Thoracic aorta (tissue), 2 donors: ENCODE data around the gene ZMYND8. TPM values are rescaled to one million over a fixed set of nuclear protein-coding genes. Genes with fewer than 3 reads are reported as not detected.

ENCODE experiments used
- ATAC-seq: fragments of 150-250 bp; one replicate; pipeline ENCODE4 v1.8.0; 2017; ENCODE audit warnings: low read depth; ENCODE audit not compliant: insufficient number of reproducible peaks, low FRiP score
- DNase-seq: peaks from one replicate; pipeline ENCODE4 v3.0.0-alpha.2; 2020; ENCODE audit warnings: low spot score
- H3K27ac ChIP-seq, 2 donors: fragments of 200-600 bp; sonication (generic); 1 replicate in 1 of 2; 2 replicates in 1 of 2; pipeline ENCODE4 v1.5.1; 2016; ENCODE audit warnings: mild to moderate bottlenecking in 2 of 2, moderate library complexity in 2 of 2
- H3K27me3 ChIP-seq: fragments of 200-600 bp; sonication (generic); replicated peaks from 2 replicates; pipeline ENCODE4 v1.6.0; 2016; ENCODE audit warnings: mild to moderate bottlenecking; ENCODE audit not compliant: insufficient read depth
- H3K36me3 ChIP-seq: fragments of 200-600 bp; sonication (generic); one replicate; pipeline ENCODE4 v1.5.1; 2016
- H3K4me1 ChIP-seq, 2 donors: fragments of 200-600 bp; sonication (generic); 1 replicate in 1 of 2; 2 replicates in 1 of 2; pipeline versions ENCODE4 v1.5.1 to v1.6.0; 2016; ENCODE audit warnings: low read depth in 2 of 2, mild to moderate bottlenecking in 1 of 2; ENCODE audit not compliant: control insufficient read depth in 1 of 2
- H3K4me3 ChIP-seq: fragments of 200-600 bp; sonication (generic); 2 replicates; pipeline ENCODE4 v1.5.1; 2016; ENCODE audit warnings: mild to moderate bottlenecking
- H3K9me3 ChIP-seq: fragments of 200-600 bp; sonication (generic); 2 replicates; pipeline ENCODE4 v1.5.1; 2016
- total RNA-seq, 2 donors: library from RNA; depleted of rRNA; stranded (reverse); fragments of >200 nt; gene quantifications; one replicate each; pipeline versions ENCODE4 v1.1.0 to v1.2.3, GENCODE V29; 2016
- TF ChIP-seq, protein P1 (sequence below): fragments of 200-600 bp; sonication (generic); IDR thresholded peaks from one replicate; pipeline ENCODE4 v1.5.1; 2019; ENCODE audit warnings: antibody characterized with exemption

The ZMYND8 gene
- total RNA-seq, 2 donors from 2014 or later: 17.9 to 27.2 TPM

GRCh38 chr20:47191074-47191673 is 165.3 kb downstream of the ZMYND8 start:
- no peaks in the 10 kb centered on the region for H3K36me3 ChIP-seq
- TF ChIP-seq, protein P1, sequence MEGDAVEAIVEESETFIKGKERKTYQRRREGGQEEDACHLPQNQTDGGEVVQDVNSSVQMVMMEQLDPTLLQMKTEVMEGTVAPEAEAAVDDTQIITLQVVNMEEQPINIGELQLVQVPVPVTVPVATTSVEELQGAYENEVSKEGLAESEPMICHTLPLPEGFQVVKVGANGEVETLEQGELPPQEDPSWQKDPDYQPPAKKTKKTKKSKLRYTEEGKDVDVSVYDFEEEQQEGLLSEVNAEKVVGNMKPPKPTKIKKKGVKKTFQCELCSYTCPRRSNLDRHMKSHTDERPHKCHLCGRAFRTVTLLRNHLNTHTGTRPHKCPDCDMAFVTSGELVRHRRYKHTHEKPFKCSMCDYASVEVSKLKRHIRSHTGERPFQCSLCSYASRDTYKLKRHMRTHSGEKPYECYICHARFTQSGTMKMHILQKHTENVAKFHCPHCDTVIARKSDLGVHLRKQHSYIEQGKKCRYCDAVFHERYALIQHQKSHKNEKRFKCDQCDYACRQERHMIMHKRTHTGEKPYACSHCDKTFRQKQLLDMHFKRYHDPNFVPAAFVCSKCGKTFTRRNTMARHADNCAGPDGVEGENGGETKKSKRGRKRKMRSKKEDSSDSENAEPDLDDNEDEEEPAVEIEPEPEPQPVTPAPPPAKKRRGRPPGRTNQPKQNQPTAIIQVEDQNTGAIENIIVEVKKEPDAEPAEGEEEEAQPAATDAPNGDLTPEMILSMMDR: no peak

GRCh38 chr20:47189060-47189459 is 167.4 kb downstream of the ZMYND8 start:
- H3K36me3 ChIP-seq: no peaks in the 10 kb centered on the region
- no peaks in the 10 kb centered on the region for H3K27me3 ChIP-seq
- H3K27ac ChIP-seq: no peak overlapping the region
- no peak for ATAC-seq
- no peaks in the 10 kb centered on the region for H3K9me3 ChIP-seq
- H3K4me1 ChIP-seq: peaks cover 4 to 16% of the 10 kb centered on the region in 2 donors
- DNase-seq: no peak
- TF ChIP-seq, protein P1: no peak
- peak overlapping the region; percentile 56 for H3K4me3 ChIP-seq

More at GRCh38 chr20:47191074-47191673, 165.3 kb downstream of the ZMYND8 start:
- DNase-seq: no peak
- Histone ChIP-seq H3K27ac (no peak overlapping the region), H3K4me1 (peaks cover 4 to 16% of the 10 kb centered on the region in 2 donors), H3K4me3 (no peak overlapping the region), H3K9me3 (no peaks in the 10 kb centered on the region), H3K27me3 (no peaks in the 10 kb centered on the region)
- ATAC-seq: no peak

DNA sequence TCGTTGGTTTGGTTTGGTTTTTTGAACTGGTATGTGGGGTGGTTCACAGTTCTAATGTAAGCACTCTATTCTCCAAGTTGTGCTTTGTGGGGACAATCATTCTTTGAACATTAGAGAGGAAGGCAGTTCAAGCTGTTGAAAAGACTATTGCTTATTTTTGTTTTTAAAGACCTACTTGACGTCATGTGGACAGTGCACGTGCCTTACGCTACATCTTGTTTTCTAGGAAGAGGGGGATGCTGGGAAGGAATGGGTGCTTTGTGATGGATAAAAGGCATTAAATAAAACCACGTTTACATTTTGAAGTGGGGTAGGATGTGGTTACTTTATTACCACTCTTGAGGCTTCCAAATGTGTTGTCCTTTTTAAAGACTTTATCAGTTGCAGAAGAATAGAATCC is 168.0 kb downstream of the ZMYND8 start:
- Histone ChIP-seq H3K9me3 (no peaks in the 10 kb centered on the region), H3K27me3 (no peaks in the 10 kb centered on the region), H3K4me3 (peak overlapping the region; percentile 56), H3K27ac (no peak overlapping the region), H3K4me1 (peaks cover 4 to 16% of the 10 kb centered on the region in 2 donors), H3K36me3 (no peaks in the 10 kb centered on the region)
- no peak for DNase-seq
- no peak for ATAC-seq
- TF ChIP-seq, protein P1: no peak

DNA sequence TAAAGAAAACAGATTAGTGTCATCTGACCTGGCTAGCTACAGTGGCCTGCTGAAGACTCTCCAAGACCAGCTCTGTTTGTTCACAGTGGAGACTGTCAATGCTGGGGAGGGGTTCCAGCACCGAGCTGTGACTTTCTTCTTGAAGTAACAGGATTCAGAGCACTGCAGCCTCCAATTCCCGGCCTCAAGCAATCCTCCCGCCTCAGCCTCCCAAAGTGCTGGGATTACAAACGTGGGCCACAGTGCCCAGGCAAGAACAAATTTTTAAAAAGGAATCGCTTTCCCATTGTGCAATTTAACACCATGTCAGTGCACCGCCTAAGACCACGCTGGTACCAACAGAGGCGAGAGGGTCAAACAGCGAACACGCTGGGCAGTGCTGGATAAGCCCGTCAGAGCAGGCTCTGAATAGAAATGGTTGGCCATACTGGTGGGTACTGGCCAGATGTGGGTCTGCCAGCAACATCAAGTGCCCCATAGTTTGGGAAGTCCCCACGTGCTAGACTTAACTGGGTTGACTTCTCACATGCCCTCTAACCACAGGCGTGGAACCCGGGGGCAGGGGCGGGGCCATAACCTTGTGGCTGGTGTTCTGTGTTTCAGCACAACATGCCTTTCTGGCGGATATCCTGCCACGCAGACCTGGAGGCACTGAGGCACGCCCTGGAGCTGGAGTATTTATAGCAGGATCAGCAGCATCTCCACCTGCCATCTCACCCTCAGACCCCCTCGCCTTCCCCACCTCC is 168.9 kb downstream of the ZMYND8 start:
- H3K27ac ChIP-seq: no peak overlapping the region
- TF ChIP-seq, protein P1: no peak
- H3K9me3 ChIP-seq: no peaks in the 10 kb centered on the region
- no peaks in the 10 kb centered on the region for H3K27me3 ChIP-seq
- ATAC-seq: no peak
- no peak for DNase-seq
- peaks cover 4 to 16% of the 10 kb centered on the region in 2 donors for H3K4me1 ChIP-seq
- no peak overlapping the region for H3K4me3 ChIP-seq
- H3K36me3 ChIP-seq: no peaks in the 10 kb centered on the region

DNA sequence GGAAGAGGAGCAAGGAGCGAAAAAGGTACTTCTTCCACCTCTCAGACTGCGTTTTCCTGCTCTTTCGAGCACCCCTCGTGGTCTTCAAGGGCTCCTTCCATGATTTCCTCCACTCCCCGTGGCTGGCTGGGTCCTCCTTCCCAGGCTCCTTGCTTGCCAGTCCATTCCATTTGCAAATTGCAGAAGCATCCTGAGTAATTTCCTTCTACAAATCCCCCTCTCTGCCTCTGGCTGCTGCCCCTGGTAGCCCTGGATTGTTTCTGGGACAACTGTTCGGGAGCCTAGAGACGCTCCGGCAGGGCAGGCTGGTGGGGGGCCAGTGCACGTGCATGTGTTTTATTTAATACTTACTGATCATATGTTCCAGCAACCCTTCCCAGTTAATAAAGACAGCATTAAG is 173.1 kb downstream of the ZMYND8 start:
- no peaks in the 10 kb centered on the region for H3K9me3 ChIP-seq
- no peaks in the 10 kb centered on the region for H3K36me3 ChIP-seq
- DNase-seq (no peak), ATAC-seq (no peak)
- no peak overlapping the region for H3K27ac ChIP-seq
- no peak overlapping the region for H3K4me3 ChIP-seq
- peaks cover 0 to 4% of the 10 kb centered on the region in 2 donors for H3K4me1 ChIP-seq
- no peaks in the 10 kb centered on the region for H3K27me3 ChIP-seq
- TF ChIP-seq, protein P1: no peak
